Smooth muscle cell of the brain vasculature (primary cell): ENCODE results near the gene RAPGEF1.
A peak's percentile ranks its signal among the peaks of the same experiment; 100 is the strongest.

ENCODE experiments used
- DNase-seq: peaks from one replicate; pipeline ENCODE4 v3.0.0-alpha.2; 2012; ENCODE audit warnings: low read depth, low spot score

RAPGEF1 gene

DNA sequence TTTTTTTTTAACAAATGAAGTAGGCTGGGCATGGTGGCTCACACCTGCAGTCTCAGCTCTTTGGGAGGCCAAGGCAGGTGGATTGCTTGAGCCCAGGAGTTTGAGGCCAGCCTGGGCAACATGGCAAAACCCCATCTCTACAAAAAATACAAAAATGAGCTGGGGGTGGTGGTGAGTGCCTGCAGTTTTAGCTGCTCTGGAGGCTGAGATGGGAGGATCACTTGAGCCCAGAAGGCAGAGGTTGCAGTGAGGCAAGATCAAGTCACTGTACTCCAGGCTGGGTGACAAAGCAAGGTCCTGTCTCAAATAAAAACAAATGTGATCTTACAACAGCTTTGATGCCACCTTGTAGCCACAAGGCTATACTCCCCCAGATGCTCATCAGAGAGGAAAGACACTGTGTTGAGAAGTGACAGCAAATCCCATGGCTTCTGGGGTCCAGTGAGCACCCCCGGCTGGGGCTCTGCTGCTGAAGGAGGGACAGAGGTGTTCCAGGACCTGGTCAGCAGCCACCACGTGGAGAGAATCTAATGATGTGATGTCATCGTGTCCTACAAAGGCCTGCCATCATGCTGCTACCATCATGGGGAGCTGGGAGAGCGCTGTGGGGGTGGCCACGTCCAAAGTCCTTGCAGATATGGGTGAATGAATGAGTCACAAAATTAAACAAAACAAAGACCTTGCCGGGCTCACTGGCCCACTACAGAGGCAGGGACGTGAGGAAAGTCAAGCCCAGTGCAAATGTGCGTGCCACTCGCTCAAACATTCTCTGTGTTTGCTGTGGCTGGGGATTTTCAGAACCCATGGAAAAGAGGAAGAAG is 133.9 kb downstream of the RAPGEF1 start:
- DNase-seq, result no peak

DNA sequence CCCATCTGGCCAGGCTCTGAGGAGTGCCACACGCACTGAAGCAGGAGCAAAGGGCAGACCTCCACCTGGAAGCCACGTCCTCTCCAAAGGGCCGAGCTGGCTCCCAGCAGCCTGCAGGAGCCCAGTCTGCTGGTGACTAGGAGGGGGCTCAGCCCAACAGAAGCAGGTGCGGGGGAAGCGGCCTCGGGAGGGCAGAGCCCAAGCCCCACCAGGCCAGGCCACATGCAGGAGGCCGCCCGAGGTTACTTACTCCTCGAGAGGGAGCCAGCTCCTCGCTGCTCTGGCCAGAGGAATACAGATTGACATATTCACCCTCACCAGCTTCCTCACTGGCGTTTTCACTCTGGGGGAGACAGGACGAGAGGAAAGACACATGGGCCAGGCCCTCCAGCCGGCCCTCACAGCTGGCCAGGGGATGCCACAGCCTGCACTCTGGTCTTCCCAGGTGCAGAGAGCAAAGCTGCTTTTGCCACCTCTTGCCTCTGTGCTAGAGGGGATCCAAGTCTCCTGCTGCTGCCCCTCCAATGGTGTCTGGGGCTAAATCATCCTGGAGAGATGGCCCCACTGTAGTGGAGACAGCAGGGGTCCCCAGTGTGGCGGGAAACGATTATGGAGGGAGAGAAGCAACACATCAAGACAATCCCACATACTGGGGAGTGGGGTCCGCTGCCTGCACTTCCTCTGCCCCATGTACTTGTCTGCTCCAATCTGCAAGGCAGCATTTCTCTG is 136.0 kb downstream of the RAPGEF1 start:
- DNase-seq, result no peak

DNA sequence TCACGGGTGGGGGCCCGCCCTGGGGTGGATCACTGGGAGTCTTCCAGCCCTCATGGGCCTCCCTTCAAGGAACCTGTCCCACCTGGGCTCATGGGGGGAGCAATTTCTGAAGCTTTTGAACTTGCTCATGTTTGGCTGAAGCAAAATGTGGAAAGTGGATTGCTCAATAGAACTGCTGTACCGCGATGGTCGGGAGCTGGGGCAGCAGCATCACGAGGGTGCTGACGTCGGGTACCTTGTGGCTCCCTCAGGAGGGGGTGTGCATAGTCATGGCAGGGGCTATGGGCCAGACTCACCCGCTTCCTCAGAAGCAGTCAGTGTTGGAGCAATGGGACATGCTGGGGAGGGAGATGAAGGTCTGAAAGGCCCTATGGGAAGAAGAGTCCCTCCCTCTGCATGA is 136.7 kb downstream of the RAPGEF1 start:
- DNase-seq, result no peak

DNA sequence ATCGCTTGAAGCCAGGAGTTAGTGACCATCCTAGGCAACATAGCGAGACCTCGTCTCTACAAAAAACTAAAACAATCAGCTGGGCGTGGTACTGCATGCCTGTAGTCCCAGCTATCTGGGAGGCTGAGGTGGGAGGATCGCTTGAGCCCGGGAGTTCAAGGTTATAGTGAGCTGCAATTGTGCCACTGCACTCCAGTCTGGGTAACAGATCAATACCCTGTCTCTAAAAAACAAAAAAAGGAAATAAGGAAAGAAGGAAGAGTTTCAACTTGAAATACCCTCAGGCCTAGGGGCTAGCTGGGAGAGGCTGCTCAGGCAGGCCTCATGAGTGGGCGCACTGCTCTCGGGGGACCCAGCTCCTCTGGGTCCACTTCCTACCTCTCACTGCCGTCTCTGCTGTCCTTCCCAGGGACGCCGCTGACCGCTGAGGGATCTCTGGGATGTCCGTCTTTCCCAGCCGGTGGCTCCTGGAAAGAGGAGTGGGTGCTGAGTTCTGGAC is 138.1 kb downstream of the RAPGEF1 start:
- DNase-seq, result no peak

DNA sequence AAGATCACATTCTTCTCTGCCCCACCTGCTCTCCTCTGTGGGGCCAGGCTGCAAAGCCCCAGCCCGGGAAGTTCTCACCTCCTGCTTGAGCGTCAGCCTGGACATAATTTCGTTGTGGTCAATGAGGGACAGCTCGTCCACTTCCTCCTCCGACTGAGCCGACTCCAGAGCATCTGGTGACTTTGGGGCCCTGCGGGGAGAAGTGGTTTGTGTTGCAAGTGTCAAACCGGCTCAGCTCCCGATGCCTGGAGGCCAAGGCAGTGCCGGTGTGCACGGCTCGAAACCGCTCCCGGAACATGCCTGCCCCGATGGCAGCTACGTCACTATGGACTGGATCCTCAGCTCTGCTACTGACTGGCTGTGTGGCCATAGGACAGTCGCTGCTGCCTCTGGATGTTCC is 141.8 kb downstream of the RAPGEF1 start:
- no peak for DNase-seq

DNA sequence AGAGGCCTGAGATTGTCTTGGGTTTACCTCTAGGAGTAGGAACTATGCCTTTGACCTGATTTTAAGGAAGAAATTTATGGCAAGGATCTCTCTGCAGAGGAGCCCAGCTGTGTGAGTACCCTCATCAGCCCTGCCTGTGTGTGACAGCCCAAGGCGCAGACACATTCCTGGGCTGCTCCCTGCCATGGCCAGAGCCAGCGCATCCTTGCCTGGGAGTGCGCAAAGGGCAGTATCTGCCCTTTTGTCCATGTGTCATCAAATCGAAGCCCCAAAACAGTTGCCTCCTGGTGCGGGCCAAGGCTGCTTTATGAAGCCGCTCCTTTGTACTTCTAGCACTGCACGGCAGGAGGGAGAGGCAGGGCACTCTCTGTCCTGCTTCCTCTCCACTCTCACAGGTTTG is 142.6 kb downstream of the RAPGEF1 start:
- no peak for DNase-seq

DNA sequence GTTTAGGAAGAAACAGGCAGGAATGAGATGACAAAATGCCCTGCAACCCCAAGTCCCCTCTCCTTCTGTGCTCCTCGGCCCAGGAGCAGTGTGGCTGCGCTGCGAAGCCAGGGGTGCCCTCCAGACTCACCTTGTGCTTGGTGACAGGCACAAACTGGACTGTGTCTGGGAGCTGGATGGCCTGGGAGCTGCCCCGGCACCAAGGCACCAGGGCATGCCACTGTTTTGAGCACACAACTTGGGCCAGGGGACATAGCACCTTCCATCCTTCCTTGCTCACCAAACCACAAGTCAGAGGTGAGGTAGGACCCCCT is 143.5 kb downstream of the RAPGEF1 start:
- no peak for DNase-seq

DNA sequence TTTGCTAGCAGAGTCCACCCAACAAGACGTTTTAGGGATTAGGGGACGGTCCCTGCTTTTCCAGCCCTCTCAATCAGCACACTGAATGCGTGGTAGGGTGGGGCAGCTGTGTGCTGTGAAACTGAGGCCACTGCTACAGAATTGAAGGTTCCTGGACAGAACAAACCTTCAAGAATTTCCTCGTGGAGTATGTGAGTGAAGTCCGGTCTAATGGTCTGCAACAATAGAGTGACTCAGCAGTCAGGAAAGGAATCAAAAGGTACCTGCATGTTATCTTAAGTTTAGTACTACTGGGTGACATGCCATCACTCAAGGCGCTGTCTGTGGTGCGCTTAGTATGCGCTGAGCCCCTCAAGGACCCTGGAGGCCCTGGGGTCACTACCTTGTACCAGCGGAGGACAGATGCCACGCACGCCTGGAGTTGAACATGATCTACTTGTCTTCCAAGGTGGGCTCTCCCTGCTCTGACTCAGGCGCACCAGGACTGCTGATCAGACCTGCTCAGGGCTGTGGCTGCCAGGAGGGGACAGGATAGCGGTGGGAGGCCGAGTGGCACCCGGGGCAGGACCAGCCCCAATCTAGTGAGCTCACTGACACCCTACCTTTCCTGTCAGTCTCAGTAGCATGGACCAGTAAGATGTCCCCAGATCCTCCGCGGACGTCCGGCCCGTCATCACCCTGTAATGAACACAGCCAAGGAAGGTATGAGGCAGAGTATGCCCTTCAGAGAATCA is 144.0 kb downstream of the RAPGEF1 start:
- DNase-seq, result no peak

DNA sequence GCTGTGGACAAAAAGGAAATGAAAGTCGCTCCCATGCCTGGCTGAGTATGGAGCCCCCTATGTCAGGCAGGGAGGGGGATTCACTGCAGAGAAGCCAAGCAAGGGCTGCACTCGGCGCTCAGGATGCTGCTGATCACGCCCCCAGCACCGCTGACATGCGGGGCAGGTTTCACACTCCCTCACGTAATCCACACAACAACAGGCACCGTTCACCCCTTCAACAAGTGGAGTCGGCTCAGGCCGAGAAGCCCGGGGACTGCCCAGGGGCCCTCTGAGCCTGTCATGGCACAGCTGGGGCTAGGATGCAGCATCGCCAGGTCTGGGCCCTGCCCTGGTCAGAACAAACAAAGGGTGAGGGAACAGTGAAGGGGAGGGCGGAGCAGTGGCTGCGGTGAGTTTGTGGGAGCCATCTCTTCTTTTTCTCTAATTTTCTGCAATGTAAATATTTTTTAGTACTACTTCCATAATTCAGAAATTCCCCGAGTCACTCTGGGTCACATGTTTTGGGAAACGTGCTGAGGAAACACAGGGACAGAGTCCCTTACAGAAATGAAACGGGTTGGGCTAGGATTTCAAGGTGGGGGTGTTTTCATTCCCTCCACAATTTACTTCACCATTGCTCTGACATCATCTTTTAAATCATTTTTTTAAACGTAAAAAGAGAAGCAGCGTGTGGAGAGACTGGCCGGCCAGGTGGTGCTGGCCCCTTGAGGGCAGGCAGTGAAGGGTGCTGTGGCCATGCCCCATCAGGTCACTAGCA is 144.8 kb downstream of the RAPGEF1 start:
- no peak for DNase-seq

DNA sequence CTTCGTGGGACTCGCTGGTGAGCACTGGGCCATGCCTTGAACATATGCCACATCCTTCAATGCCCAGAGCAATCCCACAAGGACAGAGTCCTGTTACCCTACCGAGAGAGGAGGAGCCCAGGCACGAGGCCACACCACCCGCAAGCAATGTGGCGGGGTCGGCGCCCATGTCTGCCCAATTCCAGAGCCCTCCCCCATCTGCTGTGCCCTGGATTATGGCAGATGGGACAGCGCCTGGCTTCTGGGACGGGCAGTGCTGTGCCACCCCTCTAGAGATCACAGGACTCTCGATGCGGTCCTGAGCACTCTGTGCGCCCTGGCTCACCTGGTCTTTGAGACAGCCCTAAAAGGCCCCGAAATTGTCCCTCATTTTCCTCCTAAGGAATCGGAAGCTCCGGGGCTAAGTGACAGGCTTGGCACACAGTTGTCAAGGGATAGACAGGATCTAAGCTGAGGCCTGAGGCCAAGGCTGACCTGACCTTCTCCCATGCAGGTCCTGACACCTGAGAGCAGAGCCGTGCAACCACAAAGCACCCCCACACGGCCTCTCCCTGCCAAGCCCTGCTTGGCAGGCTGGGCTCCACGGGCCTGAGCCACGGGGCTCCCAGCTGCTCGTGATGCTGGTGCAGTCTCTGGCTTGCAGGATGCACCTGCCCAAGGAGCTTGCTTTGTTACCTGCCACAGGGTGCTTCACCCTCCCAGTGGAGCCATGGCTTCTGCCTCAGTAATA is 145.8 kb downstream of the RAPGEF1 start:
- no peak for DNase-seq

DNA sequence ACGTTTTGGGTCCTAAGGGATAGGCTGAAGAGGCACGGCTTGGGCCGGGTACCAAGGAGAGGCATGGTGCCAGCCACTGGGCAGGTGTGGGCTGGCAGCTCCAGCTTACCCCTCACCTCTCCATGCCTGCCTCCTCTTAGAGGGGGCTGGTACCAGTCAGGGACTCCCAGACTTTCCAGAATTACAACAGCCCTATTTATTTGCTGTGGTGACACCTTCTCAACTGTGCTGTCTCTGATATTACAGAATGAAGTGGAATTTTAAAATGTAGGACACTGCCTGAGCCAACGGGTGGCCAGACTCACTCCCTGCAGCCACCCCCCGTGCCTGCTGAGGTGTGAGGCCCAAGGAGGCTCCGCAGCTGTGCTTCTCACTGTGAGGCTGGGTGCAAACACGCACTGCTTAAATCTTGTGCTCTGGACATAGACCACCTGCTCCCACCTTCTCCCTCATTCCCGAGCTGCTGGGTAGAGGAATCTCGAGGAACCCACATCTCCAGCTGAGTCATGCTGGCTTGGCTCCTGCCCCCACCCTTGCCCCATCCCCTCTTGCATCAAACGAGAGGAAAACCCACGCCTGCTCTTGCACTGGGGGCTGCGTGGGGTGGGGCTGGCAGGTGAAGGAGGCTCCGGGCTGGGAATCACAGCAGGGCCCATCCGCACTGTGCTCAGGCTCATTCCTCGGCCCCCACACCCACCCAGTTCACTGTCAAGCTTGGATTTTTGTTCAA is 146.6 kb downstream of the RAPGEF1 start:
- no peak for DNase-seq

DNA sequence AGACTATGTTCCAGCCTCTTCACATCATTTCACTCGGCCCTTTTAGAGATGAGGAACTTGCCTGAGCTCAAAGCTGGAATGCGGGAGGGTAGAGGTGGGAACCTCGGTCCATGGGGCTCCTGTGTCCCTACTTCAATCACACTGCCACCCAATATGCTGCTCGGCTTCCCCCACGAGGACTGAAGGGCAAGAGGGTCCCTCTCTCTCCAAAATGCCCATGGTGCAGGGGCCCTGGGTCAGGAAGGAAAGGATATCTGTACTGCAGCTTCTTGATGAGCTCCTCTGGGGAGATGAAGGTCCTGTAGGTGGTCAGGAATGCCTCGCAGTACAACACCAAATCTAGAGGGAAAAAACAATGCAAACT is 148.0 kb downstream of the RAPGEF1 start:
- no peak for DNase-seq

DNA sequence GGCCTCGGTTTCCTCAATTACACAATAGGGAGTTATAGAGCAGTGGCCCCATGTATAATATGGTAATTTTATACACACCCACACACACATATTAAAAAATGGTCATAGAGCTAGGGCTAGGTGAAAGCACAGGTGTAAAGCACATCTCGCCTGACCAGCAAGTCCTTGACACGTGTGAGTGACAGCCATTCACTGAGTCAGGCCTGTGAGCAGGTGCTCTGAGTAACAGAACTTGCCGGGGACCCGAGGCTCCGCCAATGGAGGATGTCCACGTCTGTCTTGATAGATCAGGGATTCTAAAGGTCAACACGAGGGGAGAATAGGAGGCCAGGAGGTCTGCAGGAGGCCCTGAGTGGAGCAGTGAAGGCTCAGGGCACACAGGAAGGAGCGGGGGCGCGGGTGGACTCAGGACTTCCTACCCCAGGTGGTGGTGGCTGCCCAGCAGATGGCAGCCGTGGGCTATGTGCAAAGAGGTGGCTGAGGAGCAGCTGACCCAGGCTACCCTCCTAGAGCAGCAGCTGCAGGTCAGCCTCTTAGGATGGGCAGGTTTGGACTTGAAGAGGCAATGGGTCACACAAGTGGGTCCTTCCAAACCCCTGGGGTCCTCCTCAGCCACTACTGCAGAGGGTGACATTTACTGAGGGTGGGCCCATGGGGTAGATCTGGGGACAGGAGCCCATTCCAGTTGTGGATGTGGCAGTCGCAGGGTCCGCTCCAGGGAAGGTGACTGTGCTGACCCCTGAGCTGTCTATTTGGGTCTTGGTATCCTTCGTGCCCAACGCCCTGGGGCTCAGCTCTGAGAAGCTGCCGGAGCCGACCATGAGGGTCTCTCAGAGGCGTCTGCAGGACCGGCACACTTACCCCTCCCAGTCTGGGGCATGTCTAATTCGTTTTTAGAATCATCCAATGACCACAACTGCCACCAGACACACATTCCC is 148.7 kb downstream of the RAPGEF1 start:
- DNase-seq, result peak; percentile 36

DNA sequence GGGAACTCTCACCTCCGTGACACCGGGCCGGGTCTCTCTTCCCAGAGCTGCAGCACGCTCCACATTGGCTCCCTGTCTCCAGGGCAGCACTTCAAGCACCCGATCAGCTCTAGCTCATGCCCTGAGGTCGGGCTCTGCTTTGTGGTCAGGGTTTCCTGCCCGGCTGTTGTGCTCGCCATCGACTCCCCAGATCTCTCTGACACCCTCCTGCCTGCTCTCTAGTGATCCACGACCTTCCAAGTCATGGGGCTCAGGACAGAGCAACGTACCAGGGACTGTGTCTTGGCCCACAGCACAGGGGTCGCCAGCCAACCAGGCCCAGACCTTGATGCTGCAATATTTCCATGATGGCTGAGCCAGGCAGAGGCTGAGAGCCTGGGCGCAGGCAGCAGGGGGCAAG is 149.4 kb downstream of the RAPGEF1 start:
- DNase-seq, result no peak

DNA sequence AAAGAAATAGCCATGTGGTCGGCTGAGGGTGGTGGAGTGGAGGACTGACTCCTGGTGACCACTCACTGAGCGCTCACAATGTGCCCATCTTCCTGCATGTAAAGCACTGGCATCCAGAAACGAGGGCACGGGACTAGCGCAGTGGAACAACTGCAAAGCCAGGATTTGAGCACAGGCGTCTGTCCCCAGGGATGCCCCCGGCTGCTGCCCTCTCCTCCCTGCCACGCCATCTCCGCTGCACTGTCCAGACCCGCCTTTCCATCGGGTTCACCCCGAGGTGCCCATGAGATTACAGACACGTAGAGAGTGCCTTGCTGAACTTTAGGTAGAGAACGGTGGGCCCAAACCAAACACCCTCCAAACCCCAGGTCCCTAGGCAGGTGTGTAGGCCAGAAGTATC is 149.9 kb downstream of the RAPGEF1 start:
- no peak for DNase-seq

DNA sequence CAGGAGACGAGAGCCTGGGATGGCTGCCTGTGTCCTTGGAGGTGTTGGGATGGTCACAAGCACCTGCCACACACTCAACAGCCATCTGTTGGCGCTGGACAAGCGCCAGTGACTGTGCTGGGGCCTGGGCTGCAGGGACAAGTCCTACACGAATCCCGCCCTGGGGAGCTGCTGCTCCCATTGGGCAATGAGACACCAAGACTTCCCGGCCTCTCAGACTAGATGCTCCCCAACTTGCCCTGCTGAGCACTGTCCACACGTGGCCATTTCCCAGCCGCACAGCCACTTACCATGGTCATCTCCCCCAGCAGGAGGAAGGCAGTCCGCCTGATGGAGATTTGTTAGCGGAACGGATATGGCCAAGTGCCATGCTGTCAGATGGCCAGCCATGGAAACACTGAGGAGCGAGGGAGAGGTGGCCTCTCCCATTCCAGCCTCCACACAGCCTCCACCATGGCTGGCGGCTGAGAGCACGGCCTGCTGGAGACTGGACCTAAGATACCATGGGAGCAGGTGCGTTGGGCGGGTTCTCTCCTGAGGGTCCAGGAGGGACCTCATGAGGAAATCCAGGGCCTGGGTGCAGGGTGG is 150.7 kb downstream of the RAPGEF1 start:
- no peak for DNase-seq

DNA sequence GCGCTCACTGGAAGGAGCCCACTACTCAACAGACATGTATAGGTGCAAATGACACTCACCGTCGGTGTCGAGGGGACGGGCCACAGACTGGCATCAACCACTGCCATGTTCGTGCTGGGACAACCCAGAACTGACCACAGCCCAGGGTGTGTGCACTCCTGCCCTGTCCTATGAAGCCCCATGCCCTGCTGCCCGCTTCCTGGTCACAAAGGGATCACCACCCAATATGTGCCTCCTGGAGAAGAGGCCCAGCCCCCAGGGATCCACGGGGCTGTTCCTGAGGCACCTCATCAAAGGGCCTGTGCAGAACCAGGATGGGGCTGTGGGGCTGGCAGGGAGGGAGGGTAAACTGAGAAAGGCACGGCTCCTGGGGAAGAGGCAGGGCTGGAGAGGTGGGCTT is 151.5 kb downstream of the RAPGEF1 start:
- DNase-seq, result no peak

DNA sequence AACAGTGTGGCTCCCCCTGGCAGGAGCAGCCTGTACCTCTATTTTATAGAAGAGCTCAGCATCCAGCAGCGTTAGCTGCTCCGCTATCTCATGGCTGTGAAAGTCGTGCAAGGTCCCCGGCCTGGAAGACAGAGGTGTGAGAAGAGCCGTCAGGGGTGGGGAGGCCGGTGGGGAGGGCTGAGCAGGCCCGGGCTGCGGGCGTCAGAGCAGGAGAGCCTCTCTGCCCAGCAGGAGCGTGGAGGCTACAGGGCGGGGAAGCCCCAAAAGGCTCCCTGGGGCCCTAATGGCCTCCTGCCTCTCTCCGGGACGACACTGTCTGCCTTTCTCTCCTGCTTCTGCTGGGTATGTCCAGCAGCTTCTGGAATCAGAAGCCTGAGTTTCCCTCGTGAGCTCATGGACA is 152.0 kb downstream of the RAPGEF1 start:
- DNase-seq, result no peak

DNA sequence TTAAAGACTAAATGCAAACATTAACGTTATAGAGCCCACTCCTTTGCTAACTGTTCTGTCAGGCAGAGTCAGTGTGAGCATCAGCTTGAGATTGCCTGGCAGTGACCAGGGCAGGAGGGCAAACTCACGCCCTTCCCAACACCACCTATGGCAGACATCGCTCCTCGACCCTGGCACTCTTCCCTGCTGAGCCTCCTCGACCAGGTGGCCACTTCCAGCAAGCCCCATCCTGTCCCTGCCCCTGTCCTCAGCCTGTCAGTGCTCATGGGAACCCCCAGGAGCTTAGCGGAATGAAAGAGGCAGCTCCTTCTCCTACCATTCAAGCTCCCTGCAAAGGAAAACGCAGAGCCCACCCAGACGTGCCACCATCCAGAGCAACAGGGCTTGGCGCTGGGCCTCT is 152.5 kb downstream of the RAPGEF1 start:
- no peak for DNase-seq
